ENCODE data around the gene CTDSP2. TPM values are rescaled to one million over a fixed set of nuclear protein-coding genes. Genes with fewer than 3 reads are reported as not detected.
"Not testable (repeated sequence)": the region's sequence is repeated elsewhere in the genome, so short reads cannot be mapped to it uniquely, and the experiment has no call there.

Gene CTDSP2
- total and polyA plus RNA-seq, 2 of the 8 experiments (the other 6 are each of a cell fraction or from before 2014, with no cell fraction given) = 71.3 to 91.7 TPM

GRCh38 chr12:57774634-57775033, 71.9 kb downstream of the CTDSP2 start:
- not testable (repeated sequence) for DNase-seq (ENCODE audit: low read depth in 1 of 2, low spot score in 2 of 2); H2AK5ac ChIP-seq (ENCODE audit: low read depth, low read length); H3K4me3 ChIP-seq (ENCODE audit: extremely low read depth in 1 of 4, insufficient read depth in 2 of 4, low read depth in 3 of 4, low read length in 4 of 4); H3K79me2 ChIP-seq (ENCODE audit: control insufficient read depth in 1 of 2, insufficient read depth in 2 of 2, low read length in 2 of 2); H2BK20ac ChIP-seq (ENCODE audit: low read length); H4K91ac ChIP-seq (replicated peaks; ENCODE audit: insufficient read length, low read length); H3K9ac ChIP-seq (replicated peaks in 1 of 4; ENCODE audit: extremely low read depth in 1 of 4, low read depth in 3 of 4, low read length in 3 of 4); H4K5ac ChIP-seq (ENCODE audit: insufficient read length, low read depth, low read length); H3K18ac ChIP-seq (ENCODE audit: extremely low read depth, low read length); H2BK120ac ChIP-seq (replicated peaks; ENCODE audit: low read depth, low read length); H3K14ac ChIP-seq (ENCODE audit: insufficient read length); H3K79me1 ChIP-seq (ENCODE audit: low read depth, low read length); H4K20me1 ChIP-seq (replicated peaks in 1 of 2; ENCODE audit: control insufficient read depth in 1 of 2, insufficient read depth in 2 of 2, low read length in 2 of 2); H3K4me2 ChIP-seq (ENCODE audit: insufficient read depth in 1 of 2, low read depth in 2 of 2, low read length in 2 of 2); H3K23ac ChIP-seq (ENCODE audit: insufficient read length); H4K8ac ChIP-seq (ENCODE audit: extremely low read depth, insufficient read depth, low read length); H2AFZ ChIP-seq (ENCODE audit: low read length); H3K9me3 ChIP-seq (ENCODE audit: insufficient read depth in 2 of 2, low read depth in 1 of 2, low read length in 1 of 2); H2BK15ac ChIP-seq (ENCODE audit: low read length); H3K4ac ChIP-seq (replicated peaks; ENCODE audit: insufficient read length, low read depth, low read length); H3K36me3 ChIP-seq (ENCODE audit: control insufficient read depth in 2 of 4, insufficient read depth in 4 of 4, low read length in 3 of 4); H2BK5ac ChIP-seq (ENCODE audit: low read depth, low read length); H3K27ac ChIP-seq (ENCODE audit: low read depth, low read length); H3K27me3 ChIP-seq (replicated peaks in 1 of 4; ENCODE audit: control insufficient read depth in 3 of 4, extremely low read depth in 1 of 4, insufficient read depth in 3 of 4, low read length in 3 of 4); H2BK12ac ChIP-seq (ENCODE audit: low read depth, low read length); H3K56ac ChIP-seq (replicated peaks; ENCODE audit: insufficient read length, low read depth, low read length); H3K4me1 ChIP-seq (replicated peaks in 1 of 4; ENCODE audit: control insufficient read depth in 3 of 4, insufficient read depth in 4 of 4, low read length in 3 of 4); FAIRE-seq
- POLR2A ChIA-PET (ENCODE audit: partially characterized antibody) = interaction anchor here (0.9 to 1.8 kb wide), 2 partner anchors 18 to 25 kb away, joined by 4 read pairs; no protein-coding TSS in a partner anchor
- 91% methylated on average over 11 of the region's 11 CpGs; no CpG with 5 or more reads in 1 of the 2 experiments for WGBS, 2 experiments (ENCODE audit: extremely low coverage in 1 of 2, insufficient coverage in 1 of 2, insufficient read length in 1 of 2, insufficient replicate concordance in 2 of 2, low coverage in 1 of 2, low lambda C conversion rate in 2 of 2, missing lambda C conversion rate in 1 of 2)
- H3K23me2 ChIP-seq (ENCODE audit: low read depth, low read length) = peaks cover 12% of the 10 kb centered on the region; the same call in 1 of the 2 replicates
- CTCF ChIA-PET (ENCODE audit: partially characterized antibody) = interaction anchor here (0.6 to 4.5 kb wide), 7 partner anchors 8 to 70 kb away, joined by 3 to 28 read pairs (median 4); no protein-coding TSS in a partner anchor

Measured in H1 (cell line).